Thyroid gland (tissue), 4 donors: Measurements from ENCODE around the gene FANCF.

Experiments used
- CTCF ChIP-seq, 6 experiments: fragments of 200-600 bp in 3 of 6; fragments of 450-650 bp in 3 of 6; sonication (generic) in 3 of 6; IDR thresholded peaks; one replicate each; pipeline ENCODE4 v1.5.1; 2016 to 2019; ENCODE audit warnings: antibody characterized with exemption in 6 of 6, mild to moderate bottlenecking in 2 of 6, inconsistent platforms in 1 of 6, moderate library complexity in 1 of 6
- POLR2A ChIP-seq, 2 donors: fragments of 450-650 bp; IDR thresholded peaks; one replicate each; pipeline ENCODE4 v1.6.1; 2017; ENCODE audit warnings: antibody characterized with exemption in 2 of 2, mild to moderate bottlenecking in 2 of 2, moderate library complexity in 1 of 2

GRCh38 chr11:22666325-22666687, 40.7 kb upstream of the FANCF start, which contains the start of gene GAS2:
- TF ChIP-seq CTCF (IDR thresholded peaks at IDR 0.05) = no peak
- no peak for TF ChIP-seq POLR2A (IDR thresholded peaks at IDR 0.05)
